ENCODE measurements around the gene CACNA2D3.

CACNA2D3 gene

GRCh38 chr3:54171951-54172350 lies 49.6 kb downstream of the CACNA2D3 start:
- no peak for DNase-seq

DNA sequence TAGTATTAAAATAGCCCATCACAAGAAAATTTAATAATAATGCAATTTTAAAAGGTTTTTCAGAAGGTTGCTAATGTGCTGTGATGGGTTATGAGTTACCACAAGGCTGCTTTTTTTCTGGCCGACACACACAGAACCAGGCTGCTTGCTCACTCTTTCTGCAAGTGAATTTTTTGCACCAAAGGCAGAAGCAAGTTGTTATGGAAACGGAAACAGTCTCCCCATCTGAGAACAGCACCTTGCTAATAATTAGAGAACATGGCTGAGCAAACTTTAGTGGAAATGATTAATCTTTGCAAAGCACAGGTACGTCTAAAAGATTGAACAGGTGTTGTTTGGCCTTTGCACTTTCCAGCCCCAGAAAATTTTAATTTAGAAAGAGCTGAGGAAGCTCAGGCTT lies 51.0 kb downstream of the CACNA2D3 start:
- no peak for DNase-seq

GRCh38 chr3:54176106-54176505 lies 53.8 kb downstream of the CACNA2D3 start:
- DNase-seq: no peak

DNA sequence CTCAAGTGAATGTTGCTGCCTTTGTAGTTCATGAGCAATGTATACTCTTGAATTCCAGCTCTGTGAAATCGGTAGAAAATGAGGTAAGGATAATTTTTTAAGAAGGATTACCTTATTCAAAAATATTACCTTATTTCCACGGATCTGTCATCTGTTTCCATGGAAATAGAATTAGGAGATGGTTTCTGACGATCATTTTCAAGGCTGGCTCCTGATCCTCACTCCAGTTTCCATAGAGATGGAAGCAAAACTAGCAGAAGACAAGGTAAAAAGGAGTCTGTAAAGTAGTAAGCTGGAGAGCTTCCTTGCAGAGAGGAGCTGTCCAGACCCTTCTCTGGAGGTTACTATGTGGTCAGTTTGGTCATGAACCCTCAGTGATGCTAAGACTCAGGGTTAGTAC lies 55.5 kb downstream of the CACNA2D3 start:
- no peak for DNase-seq

GRCh38 chr3:54178376-54178775 lies 56.0 kb downstream of the CACNA2D3 start:
- no peak for DNase-seq

DNA sequence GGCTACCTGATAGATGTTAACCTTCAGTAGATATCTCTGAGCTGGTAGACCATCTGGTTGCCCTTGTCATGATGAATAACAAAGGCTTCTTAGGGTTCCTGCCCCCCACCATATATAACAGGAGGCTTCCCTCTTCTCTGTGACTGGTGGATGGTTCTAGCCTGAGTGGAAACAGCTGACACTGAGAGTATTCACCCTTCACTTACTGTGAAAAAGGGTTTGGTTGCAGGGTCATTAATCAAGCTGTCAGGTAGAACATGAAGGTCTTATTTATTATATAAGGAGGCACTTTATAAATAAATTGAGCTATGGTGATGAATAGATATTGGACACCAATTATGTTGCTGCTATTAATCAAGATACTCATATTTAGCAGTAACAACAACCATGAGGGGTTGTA lies 58.6 kb downstream of the CACNA2D3 start:
- no peak for DNase-seq

DNA sequence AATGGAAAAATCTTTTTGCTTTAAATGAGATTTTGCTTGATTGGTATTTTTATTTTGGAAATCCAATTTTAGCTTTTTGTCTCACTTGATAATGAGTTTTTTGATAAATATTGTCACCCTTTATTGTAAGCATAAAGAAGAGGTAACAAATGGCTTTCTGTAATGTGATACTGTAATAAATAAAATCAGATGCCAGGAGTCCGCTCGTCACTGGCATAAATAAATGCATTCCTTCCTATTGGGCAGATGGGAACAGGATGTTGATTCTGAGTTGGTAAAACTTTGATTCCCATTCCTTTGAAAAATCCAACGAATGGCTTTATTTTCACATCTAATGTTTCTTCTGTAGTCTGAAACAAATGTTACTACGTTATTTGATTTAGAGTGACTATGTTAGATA lies 59.9 kb downstream of the CACNA2D3 start:
- no peak for DNase-seq

GRCh38 chr3:54185740-54186139 lies 63.4 kb downstream of the CACNA2D3 start:
- no peak for DNase-seq

DNA sequence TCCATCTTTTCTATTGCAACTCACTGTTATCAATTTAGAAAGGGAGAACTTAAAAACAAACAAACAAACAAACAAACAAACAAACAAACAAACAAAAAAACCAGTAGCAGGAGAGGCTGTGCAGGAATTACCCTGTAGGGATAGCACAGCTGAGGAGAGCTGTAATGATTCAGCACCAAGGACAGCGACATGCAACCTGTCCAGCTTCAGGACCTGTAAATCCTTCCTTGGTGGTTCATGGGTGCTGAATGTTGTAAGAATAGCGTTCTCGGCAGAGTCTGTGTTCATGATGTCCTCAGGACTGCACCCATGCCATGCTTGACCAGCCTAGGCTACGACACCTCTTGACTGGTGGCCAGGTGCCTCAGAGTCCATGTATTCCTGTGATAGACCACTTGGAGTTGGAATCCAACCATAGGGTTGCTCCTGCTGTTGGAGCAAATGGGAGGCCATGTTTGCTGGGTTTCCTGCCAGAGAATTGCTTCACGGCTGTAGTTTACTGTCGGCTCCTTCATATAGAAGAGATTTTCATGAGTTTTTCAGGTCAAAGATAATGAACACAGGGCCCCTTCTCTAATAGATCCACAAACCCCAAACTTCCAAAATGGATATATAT lies 65.9 kb downstream of the CACNA2D3 start:
- no peak for DNase-seq

GRCh38 chr3:54191220-54191619 lies 68.9 kb downstream of the CACNA2D3 start:
- no peak for DNase-seq

- DNase-seq: no peak
Observed at GRCh38 chr3:54192026-54192425, 69.7 kb downstream of the CACNA2D3 start.

DNA sequence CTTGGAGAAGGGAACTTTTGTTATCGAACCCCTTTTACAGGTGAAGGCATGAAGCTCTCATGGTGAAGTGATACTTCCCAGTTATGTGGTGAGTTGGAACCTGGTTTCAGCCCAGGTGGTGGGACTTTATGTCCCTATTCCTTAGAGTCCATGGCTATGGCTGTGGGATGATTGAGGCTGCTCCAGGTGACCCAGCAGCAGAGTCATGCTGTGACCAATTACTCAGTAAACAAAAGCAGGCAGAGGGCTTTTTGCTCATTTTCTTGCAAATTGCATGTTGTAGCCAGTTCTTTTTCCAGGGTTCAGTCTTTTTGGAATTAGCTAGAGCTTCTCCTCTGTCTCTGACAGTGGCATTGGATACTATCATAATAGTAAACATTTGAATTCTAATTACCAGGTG lies 70.7 kb downstream of the CACNA2D3 start:
- DNase-seq: no peak

- no peak for DNase-seq
Observed at GRCh38 chr3:54196360-54196991, 74.1 kb downstream of the CACNA2D3 start.

GRCh38 chr3:54197509-54197908 lies 75.2 kb downstream of the CACNA2D3 start:
- DNase-seq: no peak

GRCh38 chr3:54198556-54198955 lies 76.2 kb downstream of the CACNA2D3 start:
- DNase-seq: no peak

GRCh38 chr3:54202054-54202453 lies 79.7 kb downstream of the CACNA2D3 start:
- DNase-seq: no peak

DNA sequence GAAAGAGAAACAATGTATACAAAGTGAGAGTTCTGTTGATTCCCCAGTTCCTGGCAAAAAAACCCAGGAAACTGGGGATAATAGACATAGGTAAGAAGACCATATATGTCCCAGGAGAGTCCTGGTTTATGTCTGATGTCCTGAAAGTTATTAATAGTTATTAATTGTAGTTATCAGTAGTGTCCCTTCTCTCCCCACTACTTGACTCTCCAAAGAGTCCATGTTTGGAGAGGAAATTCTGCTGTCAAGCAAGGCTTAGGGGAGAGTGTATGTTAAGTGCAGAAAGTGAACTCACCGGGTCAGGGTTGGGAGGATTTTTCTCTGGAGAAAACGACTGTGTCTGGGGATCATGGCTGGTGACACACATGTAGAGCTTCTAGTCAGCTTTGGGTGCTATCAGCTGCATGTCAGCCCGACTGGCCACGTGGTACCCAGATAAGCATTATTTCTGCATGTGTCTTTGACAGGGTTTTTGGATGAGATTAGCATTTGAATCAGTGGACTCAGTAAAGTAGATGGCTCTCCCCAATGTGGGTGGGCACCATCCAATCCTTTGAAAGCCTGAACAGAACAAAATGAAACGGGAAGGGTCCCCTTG lies 80.4 kb downstream of the CACNA2D3 start:
- no peak for DNase-seq

- no peak for DNase-seq
Observed at GRCh38 chr3:54206874-54207273, 84.5 kb downstream of the CACNA2D3 start.

DNA sequence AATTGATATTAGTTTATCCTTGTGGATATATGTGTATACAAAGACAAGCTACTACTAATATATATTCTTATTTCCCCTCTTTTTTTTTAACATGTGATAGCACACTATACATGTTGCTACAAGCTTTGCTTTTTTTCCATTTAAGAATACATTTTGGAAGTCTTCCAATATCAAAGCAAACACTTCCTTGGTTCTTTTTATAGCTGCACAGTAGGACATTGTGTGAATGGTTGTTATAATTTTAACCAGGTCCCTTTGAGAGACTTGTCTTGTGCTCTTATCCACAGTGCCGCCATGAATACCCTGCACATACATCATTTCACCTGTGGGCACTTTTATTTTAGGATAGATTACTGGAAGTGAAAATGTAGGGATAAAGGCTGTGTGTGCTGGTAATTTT lies 88.7 kb downstream of the CACNA2D3 start:
- DNase-seq: no peak

- no peak for DNase-seq
Observed at GRCh38 chr3:54212723-54213122, 90.4 kb downstream of the CACNA2D3 start.

DNA sequence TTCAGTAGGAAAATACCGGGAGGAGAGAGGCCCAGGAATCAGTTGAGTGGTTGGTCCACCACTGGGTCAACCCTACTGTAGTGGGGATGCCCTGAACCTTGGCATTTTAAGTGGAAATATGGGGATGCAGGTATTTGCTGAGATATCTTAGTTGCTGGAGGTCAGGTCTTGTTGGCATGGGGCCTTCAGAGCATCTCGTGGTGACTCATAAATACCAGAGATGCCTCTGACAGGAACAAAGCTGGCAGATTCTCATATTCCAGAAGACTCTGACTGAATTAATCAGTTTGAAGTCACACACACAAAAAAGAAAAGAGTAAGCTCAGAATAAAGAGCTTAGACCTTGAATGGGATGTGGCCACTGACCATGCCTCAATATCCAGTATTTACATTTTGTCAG lies 91.6 kb downstream of the CACNA2D3 start:
- no peak for DNase-seq

DNA sequence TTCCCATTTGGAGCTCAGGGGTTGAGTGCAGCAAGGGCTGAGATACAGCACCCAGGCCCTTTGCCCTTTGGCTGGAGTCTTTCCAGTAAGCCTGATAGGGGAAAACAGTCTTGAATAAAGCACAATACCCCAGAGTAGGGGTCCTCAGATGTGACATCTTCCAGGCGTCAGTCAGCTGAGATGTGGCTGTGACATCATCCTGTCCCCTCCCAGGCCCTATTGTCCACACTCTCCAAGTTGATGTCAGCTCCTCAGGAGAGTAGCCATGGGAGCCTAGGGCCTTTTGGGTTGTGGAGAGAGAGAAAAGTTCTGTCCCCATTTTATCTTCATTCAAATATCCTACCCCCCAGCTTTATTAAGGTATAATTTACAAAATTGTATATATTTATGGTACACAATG lies 92.5 kb downstream of the CACNA2D3 start:
- DNase-seq: no peak

GRCh38 chr3:54215521-54215920 lies 93.2 kb downstream of the CACNA2D3 start:
- DNase-seq: no peak

DNA sequence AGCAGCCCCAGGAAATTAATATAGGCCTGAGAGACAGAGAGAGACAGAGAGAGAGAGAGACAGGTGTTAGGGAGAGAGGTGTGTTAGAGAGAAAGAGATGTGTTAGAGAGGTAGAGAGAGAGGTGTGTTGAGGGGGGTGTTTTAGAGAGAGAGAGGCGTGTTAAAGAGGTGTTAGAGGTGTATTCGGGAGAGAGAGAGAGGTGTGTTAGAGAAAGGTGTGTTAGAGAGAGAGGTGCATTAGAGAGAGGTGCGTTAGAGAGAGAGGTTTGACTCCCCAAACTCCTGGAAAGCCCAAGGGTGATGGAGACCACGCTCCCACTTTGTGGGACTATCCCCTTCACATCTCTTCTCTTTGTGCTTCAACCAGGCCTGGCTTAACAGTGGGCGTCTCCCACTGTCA lies 95.5 kb downstream of the CACNA2D3 start:
- DNase-seq: no peak

DNA sequence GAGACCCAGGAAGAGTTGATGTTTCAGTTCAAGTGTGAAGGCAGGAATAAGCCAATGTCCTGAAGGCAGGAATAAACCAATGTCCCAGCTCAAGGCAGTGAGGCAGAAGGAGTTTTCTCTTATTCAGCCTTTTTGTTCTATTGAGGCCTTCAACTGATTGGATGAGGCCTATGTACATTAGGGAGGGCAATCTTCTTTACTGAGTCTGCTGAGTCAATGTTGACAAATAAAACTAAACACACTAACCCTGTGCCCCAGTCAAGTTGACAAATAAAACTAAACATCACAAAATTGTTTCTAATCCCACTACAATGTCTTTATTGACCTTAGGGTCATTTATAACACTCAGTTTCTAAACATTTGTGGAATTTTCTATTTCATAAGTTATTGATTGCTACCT lies 100.0 kb downstream of the CACNA2D3 start:
- no peak for DNase-seq
